NCI-H146 treated with DMSO at 0.1 percent for 48 hours (cell line): Measurements from ENCODE around the gene SLC39A11.

ENCODE experiments used
- DNase-seq: peaks from one replicate; lab custom pipeline; 2025; ENCODE audit not compliant: unreplicated experiment; lab: John Stamatoyannopoulos, UW

The SLC39A11 gene

DNA sequence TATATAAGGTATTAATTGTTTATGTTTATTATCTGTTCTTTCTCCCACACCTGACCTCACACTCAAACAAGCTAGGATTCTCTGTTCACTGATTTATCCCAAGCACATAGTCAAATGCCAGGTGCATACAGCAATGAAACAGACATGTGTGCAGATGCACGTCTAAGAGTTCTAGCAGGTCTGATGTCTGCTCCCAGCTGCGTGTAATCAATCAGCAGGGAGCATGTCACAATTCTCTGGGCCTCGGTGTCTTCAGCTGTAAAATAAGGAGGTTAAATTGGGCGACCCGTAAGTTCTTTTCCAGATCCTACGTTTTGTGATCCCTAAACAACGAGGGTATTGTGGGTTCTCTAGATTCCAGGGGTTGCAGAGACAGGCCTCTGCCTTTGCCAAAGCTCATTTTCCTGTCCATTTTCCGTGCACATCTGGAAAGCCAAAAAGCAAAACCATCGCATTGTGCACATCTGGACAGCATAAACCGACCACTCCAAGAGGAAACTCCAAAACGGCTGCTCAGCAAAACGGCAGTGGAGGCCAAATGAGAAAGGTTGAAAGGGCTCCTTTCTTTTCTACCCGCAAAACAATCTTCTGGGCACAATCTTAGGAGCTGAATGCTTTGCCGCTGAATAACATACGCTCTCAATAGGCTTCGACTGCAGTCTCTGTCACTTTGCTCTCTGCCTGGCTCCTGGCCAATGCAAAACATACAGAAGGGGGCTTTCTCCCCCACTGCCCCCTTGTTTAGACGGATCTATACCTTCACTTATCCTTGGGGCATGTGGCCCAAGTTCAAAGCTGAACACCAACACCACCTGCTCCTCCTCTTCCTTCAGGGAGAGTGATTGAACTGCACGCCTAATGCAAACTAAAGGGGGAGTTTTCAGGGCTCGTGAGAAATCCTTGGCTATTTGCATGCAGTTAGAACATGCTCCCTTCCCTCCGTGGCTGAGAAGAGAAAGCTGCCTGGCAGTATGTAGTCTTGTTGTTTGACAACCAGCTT, 426.3 kb downstream of the SLC39A11 start:
- peak; percentile 55 for DNase-seq

DNA sequence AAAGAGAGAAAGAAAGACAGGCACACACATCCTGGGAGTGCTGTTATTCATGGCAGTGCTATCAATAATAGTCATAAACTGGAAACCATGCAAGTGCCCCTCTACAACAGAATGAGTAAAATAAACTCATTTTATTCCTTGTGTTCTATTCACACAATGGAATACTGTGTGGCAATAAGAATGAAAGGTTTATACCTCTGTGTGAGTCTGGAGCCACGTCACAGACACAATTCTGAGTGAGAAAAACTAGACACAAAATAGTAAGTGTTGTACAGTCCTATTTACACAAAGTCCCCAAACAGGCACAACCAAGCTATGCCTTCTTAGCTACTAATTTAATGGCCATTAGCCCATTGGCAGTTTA, 429.7 kb downstream of the SLC39A11 start:
- DNase-seq: no peak

DNA sequence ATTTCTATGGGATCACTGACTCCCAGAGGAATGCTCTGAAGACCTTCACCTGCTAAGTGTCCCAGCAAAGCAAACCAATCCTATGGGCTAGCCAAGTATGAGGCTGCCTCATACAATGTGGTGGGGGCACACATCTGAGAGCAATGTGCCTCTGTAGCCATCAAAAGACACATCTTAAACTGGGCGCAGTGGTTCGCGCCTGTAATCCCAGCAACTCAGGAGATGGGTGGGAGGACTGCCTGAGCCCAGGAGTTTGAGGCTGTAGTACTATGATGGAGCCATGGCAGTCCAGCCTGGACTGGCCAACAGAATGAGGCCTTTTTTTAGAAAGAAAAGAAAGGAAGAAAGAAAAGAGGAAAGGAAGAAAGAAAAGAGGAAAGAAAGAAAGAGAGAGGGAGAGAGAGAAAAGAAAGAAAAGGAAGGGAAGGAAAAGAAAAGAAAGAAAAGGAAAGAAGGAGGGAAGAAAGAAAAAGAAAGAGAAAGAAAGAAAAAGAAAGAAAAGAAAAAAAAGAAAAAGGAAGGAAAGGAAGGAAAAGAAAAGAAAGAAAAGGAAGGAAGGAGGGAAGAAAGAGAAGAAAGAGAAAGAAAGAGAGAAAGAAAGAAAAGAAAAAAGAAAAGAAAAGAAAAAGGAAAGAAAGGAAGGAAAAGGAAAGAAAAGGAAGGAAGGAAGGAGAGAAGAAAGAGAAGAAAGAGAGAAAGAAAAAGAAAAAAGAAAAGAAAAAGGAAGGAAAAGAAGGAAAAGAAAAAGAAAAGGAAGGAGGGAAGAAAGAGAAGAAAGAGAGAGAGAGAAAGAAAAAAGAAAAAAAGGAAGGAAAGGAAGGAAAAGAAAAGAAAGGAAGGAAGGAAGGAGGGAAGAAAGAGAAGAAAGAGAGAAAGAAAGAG, 430.3 kb downstream of the SLC39A11 start:
- DNase-seq: no peak

DNA sequence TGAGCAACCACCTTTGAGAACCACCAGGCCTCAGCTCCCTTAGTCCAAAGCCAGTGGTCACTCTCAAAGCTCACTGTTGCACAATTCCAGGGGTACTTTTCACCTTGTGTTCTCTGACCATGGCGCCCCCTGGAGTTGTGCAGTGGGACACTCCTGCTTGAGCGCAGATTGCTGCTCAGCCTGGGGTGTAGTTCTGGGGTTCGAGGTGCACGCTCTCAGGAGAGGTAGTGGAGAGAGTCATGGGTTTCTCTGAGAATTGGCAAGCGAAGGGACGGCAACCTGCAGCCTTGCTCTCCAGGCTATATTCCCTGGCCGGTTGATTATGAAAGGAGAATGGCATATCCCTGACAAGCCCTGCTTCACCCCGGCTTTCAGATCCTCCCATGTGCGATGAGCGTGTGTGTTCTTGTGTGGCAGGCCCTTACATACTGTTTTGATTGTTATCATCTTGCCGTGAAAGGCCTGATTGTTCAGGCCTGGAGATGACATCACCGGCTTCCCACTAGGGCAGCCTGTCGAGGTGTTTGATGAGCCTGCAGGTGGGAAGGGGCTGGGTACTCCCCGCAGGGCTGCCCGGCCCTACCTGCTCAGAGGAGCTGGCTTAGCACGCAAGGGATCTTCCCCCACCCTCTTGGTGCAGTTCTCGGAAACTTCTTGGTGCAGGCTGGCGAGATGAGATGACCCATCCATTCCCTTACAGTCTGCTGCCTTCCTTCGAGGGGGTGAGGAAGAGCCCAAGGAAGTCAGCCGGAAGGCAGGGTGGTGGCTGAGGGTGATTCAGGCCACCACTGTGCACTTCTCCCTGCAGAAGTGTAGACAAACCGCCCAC, 431.2 kb downstream of the SLC39A11 start:
- peak; percentile 95 for DNase-seq

DNA sequence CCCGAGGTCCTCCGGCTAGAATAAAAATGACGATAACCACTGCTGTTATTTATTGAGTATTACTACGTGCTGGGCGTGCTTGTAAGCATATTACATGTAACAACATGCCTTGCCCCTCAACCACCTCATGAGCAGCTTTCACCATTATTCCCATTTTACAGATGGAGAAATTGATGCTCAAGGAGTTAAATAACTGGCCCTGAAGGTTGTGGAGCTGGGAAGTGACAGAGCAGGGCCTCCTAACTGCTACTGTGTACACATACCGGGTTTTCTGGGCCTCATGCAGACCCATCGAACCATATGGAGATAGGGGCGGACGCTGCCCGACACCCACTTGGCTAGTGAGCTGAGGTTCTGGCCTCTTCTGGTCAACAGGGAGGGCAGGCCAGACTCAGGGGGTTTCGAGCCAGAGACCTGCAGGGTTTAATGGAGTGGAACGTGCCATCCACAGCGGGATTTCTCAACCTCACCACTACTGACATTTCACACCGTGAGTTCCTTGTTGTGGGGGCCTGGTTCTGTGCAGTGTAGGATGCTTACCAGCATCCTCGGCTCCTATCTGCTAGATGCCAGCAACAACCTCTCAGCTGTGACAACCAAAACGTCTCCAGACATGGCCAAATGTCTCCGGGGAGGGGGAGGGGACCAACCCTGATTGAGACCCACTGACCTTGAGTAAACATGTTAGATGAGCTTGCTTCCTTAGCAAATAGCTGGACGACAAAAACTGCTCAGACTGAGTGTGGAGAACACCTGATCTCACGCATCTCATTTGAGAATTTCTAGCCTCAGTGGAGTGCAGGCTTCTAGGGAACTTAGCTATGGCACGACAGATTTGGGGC, 432.0 kb downstream of the SLC39A11 start:
- peak; percentile 67 for DNase-seq

DNA sequence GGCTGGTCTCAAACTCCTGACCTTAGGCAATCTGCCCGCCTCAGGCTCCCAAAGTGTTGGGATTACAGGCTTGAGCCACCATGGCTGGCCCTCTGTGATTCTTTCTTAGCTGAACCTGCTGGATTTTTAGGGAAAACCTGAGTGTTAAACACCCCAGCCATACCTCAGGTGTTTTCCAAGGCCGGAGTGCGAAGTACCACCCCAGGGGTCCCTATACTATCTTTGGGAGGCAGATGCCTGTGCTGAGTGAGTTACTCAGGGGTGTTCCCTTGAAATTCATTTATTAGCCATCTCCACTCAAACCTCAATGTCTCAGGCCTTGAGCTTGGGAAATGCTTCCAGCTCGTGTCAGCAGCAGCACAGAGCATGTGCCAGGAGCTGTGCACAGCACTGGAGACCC, 432.7 kb downstream of the SLC39A11 start:
- no peak for DNase-seq

DNA sequence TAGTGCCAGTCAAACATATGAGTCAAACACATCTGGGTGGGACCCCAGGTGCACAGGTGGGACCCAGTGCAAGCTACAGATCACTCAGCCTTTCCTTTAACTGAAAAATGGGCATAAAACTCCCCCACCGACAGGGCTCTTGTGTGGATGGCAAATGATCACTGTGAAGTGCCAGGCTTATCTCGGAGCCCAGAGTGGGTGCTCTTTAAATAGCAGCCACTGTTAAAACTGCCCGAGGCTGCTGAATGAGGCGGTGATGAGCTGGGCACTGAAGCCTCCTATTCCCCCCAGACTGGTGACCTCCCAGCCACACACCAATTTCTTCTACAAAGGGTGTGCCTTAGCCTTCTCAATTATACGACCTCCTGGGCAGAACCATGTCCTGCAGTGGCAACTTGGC, 433.8 kb downstream of the SLC39A11 start:
- no peak for DNase-seq

DNA sequence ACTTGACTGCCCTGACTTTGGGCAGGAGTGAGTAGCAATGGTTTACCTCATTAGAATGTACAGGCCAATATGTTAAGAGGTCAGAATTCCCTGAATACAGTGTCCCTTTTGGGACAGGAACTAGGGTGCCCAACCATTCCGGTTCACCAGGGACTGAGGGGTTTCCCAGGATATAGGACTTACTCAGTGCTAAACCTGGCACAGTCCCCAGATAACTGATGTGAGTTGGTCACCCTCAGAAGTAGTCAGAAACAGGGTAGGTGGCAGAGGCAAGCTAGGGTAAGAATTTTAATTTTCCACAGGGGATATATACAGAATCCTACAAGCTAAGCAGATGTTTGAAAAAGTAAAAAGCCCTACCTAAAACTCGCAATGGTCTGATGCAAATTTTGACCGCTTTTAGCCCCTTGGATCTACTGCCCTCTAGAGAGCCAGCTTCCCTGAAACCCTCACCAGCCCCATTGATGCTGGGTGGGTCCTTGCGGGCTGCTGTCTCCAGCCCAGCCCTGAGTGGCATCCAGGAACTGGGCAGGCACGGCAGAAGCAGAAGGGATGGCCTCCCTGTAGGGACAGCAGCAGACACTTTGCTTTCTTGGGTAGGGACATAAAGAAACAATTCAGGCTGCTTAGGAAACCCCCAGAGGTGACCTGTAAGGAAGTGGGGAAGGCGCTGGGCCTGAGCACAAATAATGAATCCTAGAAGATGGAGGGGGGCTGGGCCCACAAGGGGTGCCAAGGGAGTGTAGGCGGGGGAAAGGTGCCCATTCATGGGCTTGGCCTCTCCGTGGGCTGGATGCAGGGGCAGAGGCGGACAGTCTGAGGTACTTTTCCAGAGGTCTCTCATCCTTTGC, 434.8 kb downstream of the SLC39A11 start:
- no peak for DNase-seq

DNA sequence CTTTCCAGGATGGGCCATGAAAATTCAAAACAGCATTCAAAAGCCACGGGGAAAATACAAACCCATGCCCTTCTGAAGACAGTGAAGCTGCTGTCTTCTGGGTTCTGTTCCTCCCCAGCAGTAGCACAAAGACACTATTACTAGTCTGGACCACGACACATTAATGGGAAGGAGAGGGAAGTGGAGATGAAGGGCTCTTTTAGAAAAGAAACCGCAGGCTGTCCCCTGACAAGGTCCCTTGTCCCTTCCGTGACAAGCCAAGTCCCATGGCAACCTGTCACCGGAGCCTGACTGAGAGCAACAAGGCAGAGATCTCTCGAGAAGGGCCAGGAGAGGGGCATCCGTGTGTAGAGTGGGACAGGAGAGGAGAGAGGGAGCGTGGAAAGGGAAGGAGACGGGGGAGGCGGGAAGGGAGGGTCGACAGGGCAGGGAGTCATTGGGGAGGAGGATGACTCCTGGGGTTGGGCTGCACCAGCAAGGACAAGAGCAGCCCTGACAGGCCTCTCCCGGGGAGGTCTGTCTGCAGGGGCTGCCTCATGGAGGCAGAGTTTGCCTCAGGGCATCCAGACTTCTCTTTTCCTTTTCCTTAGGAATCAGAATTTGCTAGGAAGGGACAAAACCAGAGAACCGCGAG, 436.2 kb downstream of the SLC39A11 start:
- no peak for DNase-seq

DNA sequence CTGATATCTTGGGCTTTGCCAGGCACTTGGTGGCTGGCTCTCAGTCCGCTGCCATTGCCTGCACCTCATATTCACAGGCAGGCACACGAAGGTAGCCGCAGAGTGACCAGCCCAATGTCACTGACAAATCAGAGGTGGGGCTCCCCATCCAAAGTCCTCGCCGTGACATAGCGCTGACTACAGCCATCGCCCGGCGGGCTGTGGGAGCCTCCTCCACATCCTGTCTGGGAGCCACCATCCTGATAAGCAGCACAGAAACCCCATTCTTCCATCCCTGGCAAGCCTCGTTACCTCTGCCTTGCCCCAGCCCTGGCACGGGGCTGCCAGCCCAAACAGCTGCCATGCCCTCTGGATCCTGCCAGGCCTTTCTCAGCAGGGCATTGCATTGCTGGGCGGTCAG, 437.8 kb downstream of the SLC39A11 start:
- no peak for DNase-seq

DNA sequence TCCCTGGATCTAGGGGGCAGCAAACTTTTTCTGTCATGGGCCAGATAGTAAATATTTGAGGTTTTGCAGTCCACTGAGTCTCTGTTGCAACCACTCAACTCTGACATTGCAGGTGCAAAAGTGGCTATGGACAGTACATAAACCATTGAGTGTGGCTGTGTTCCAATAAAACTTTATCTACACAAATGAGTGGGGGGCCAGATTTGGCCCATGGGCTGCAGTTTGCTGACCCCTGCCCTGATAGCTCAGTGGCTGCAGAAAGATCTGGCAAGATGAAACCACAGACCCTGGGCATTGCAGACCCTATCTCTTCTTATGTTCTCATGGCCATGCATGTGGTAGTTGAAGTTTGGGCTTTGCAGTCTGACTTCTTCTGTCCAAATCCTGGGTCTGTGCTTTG, 440.5 kb downstream of the SLC39A11 start:
- DNase-seq: no peak

DNA sequence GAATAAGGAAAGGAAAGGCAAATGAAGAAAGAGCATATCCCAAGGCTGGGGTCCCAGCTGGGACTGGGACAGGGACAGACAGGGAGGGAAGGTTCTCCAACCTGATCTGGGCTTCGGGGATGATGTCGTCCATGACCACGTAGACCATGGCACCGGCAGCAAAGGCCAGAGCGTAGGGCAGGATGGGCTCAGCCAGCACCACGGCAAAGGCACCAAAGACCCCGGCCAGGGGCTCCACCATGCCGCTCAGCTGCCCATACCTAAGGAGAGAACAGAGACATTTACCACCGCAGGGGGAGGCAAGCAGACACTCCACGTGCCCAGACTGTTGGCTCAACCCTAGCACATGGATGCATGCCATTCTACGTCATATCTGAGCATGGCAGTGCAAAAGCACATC, 443.8 kb downstream of the SLC39A11 start:
- DNase-seq: no peak

DNA sequence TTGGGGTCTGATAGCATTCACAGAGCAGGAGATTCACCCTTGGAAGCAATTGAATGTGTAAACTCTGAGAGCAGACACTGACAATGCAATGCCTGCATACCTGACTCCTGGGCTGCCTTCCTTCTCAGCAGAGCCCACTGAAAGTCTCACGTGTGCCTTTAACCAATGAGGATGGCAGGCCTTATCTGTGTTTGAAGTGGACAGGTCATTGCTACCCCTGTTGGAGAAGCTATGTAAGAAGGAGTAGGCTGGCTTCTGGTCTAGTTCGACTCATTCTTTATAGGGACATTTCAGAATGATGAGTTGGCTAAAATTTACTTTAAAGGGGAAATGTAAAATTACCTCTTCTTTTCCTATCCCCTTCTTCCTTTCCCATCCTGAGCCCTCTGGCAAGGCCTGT, 446.3 kb downstream of the SLC39A11 start:
- no peak for DNase-seq

DNA sequence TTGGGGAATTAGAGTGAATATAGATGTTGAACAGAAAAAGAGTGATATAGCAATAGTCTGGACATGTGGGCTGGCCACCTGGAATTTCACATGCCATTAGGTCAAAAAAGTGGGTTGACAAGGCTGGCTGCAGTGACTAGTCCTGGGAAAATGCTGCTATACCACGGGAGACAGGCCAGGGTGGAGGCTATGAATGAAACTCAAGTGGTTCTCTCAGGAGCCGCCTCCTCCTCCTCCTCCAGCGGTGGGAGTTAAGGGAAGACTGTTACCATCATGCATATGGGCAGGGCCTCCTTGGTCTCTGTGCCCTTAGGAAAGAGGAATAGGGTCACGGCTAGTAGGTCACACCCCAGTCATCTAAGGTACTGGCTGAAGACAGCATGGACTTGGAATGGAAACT, 448.0 kb downstream of the SLC39A11 start:
- no peak for DNase-seq

DNA sequence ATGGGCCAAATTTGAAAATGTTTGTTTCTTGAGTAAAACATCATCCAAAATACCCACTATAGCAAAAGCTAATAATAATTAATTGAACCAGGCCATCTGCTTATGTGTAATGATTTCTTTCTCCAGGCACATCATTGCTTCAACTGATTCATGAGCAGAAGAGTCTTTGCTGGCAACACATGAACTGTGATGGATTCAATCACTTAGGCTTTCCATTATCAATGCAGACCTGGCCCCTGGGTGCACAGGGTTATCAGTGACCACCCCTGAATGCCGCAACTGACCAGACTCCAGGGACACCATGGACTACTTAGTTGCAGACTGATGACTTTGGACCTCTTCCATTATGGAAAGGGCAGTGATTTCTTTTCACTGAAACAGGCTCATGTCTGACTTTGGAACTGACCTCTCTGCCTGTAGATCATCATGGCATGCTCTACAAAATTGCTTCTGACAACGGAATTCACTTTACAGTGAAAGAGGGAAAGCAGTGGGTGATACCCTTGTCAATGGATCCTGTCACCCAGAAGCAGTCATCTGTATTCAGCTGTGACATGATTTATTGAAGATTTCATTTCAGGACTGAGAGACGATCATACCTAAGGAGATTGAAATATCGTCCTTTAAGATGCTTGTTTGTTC, 448.8 kb downstream of the SLC39A11 start:
- DNase-seq: no peak

DNA sequence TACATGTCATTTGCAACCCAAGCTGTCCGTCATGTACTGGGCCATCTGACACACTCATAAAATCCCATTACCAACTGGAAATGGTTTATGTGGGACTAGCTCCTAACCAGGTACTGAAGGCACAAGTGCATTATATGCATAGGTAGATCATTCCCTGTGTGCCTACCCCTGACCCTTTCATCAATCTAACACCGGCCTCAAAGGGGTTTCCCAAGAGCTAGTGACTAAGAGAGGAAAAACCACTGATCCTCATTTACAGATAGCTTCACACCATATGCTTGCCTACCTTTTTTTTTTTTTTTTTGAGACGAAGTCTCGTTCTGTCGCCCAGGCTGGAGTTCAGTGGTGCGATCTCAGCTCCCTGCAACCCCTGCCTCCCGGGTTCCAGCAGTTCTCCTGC, 449.8 kb downstream of the SLC39A11 start:
- no peak for DNase-seq

DNA sequence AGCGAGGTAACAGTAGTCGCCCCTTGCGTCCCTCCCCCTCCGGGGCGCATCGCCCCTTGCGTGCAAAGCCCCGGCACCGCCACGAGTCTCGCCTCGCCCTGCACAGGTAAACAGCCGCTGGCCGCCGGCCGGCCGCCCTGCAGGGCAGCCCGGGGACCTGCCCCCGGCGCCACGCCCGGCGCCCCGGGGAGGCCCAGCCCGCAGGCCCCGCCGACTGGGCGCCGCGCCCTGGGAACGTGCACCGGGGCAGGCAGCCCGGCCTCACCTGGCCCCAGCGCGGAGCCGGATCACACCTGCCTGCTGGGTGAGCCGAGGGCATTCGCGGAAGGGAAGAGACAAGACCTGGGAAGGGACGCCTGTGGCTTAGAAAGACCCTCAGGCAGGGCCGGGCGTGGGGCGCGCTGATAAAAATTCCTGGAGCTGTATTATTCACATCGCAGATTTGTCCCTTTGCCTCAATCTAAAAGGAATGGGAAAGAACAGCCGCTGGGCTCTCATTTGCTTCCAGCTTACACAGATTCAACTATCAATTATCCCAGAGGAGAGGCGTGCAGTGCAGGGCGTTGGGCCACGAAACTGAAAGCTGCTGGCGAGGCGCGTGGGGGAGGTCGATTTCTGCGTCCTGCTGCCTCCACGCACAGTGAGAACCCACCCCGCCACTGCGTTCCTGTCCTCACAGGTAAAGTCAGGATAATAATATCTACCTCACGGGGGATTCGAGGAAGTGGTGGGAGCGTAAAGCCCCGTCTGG, 451.9 kb downstream of the SLC39A11 start:
- DNase-seq: peak; percentile 64

DNA sequence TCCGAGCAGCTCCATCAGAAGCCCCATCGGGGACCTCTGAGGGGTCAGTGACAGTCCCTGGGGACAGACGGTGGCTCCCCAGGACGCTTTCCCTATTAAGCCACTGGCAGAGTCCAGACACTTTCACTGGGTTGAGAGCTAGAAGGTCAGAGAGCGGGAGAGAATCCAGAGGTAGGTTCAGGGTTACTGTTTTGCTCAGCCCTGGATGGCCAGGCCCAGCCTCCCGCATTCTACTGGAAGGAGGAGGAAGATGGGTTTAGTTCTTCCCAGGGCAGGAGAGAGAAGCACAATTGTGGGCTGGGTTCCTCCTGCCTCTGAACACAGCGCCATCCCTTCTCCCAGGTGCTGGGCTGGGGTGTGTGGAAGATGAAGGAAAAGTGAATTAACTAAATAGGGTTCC, 452.8 kb downstream of the SLC39A11 start:
- DNase-seq: no peak
